C4-2B (cell line): ENCODE results near the gene FLG2.
"Not testable (repeated sequence)": the region's sequence is repeated elsewhere in the genome, so short reads cannot be mapped to it uniquely, and the experiment has no call there.

Experiments used
- H3K27ac ChIP-seq: fragments of 450-650 bp; 2 replicates; pipeline ENCODE4 v1.5.1; 2017
- CTCF ChIP-seq: fragments of 450-650 bp; conservative IDR thresholded peaks from 2 replicates; pipeline ENCODE4 v1.5.1; 2017; ENCODE audit warnings: mild to moderate bottlenecking
- ZFX ChIP-seq: fragments of 450-650 bp; IDR thresholded peaks from 2 replicates; pipeline ENCODE4 v1.6.1; 2017

The FLG2 gene

DNA sequence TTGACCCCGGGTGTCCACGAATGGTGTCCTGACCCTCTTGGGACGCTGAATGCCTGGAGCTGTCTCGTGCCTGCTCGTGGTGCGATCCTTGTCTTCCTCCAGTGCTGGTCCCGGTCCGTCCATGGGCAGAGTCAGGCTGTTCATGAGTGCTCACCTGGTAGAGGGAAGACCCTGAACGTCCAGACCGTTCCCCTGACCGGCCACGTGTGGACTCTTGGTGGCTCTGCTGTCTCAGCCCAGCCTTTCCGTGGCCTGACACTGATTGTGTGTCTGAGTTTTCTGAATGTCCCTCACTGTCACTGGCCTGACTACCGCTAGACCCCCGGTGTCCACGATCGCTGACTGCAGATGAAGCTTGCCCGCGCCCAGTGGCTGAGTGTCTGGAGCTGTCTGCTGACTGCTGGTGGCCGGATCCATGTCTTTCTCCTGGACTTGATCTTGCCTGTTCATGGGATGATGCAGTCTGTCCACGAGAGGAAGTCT, 46.4 kb downstream of the FLG2 start:
- no peak overlapping the region for H3K27ac ChIP-seq
- no peak for TF ChIP-seq ZFX
- no peak for TF ChIP-seq CTCF

- not testable (repeated sequence) for H3K27ac ChIP-seq
These were observed 47.6 kb downstream of the FLG2 start for GRCh38 chr1:152312169-152312568.

- TF ChIP-seq CTCF, result no peak
- no peak for TF ChIP-seq ZFX
- H3K27ac ChIP-seq, result no peak overlapping the region
These were observed 49.9 kb downstream of the FLG2 start for GRCh38 chr1:152309955-152310354.

GRCh38 chr1:152309320-152309901, 50.4 kb downstream of the FLG2 start:
- H3K27ac ChIP-seq, result not testable (repeated sequence)

GRCh38 chr1:152308758-152309157, 51.0 kb downstream of the FLG2 start:
- H3K27ac ChIP-seq, result not testable (repeated sequence)

DNA sequence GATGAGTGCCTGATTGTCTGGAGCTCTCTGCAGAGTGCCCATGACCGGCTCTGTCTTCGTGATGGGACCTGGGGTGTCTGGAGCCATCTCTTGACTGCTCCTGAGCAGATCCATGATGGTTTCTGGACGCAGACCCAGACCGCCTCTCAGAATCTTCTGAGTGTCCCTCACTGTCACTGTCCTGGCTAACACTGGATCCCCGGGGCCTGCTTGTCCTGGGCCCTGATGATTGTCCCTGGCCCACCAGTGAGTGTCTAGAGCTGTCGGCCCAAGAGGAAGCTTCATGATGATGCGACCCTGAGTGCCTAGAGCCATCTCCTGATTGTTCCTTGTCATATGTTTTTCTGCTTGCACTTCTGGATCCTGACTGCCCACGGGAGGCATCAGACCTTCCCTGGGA, 51.8 kb downstream of the FLG2 start:
- H3K27ac ChIP-seq, result not testable (repeated sequence)

DNA sequence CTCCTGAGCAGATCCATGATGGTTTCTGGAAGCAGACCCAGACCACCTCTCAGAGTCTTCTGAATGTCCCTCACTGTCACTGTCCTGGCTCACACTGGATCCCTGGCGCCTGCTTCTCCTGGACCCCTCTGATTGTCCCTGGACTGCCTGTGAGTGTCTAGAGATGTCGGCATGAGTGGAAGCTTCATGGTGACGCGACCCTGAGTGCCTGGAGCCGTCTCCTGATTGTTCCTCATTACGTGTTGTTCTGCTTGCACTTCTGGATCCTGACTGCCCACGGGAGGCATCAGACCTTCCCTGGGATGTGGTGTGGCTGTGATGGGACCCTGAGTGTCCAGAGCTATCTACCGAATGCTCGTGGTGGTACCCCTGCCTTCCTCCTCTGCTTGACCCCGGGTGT, 53.7 kb downstream of the FLG2 start:
- H3K27ac ChIP-seq, result not testable (repeated sequence)

- not testable (repeated sequence) for H3K27ac ChIP-seq
These were observed 55.0 kb downstream of the FLG2 start for GRCh38 chr1:152304773-152305172.

DNA sequence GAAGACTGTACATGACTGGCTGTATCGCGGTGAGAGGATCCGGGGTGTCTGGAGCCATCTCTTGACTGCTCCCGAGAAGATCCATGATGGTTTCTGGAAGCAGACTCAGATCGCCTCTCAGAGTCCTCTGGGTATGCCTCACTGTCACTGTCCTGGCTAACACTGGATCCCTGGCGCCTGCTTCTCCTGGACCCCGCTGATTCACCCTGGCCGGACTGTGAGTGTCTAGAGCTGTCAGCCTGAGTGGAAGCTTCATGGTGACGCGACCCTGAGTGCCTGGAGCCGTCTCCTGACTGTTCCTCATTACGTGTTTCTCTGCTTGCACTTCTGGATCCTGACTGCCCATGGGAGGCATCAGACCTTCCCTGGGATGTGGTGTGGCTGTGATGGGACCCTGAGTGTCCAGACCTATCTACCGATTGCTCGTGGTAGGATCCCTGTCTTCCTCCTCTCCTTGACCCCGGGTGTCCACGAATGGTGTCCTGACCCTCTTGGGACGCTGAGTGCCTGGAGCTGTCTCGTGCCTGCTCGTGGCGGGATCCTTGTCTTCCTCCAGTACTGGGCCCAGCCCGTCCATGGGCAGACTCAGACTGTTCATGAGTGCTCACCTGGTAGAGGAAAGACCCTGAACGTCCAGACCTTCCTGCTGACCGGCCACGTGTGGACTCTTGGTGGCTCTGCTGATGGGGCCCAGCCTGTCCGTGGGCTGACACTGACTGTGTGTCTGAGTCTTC, 56.5 kb downstream of the FLG2 start:
- H3K27ac ChIP-seq, result not testable (repeated sequence)
